Activated naive CD8-positive, alpha-beta T cell treated with anti-CD3 and anti-CD28 coated beads, Interleukin-2, amount 50 U/mL, for 24 hours (primary cell): ENCODE results near the gene MRPL51.
"Not testable (repeated sequence)": the region's sequence is repeated elsewhere in the genome, so short reads cannot be mapped to it uniquely, and the experiment has no call there.

ENCODE experiments used
- ATAC-seq: fragments of 150-1000 bp; cut with Tn5 transposase; one replicate; pipeline ENCODE4 v1.10.0; 2021
- DNase-seq: peaks from one replicate; pipeline ENCODE4 v3.0.0; 2021
- H3K27ac Mint-ChIP-seq: one replicate; pipeline ENCODE4 v1.8.0; 2021; ENCODE audit warnings: mild to moderate bottlenecking, mixed read lengths
- H3K27me3 Mint-ChIP-seq: one replicate; pipeline ENCODE4 v1.8.0; 2021; ENCODE audit warnings: mixed read lengths
- H3K36me3 Mint-ChIP-seq: one replicate; pipeline ENCODE4 v1.8.0; 2021; ENCODE audit warnings: low read depth, mixed read lengths
- H3K4me1 Mint-ChIP-seq: one replicate; pipeline ENCODE4 v1.8.0; 2021; ENCODE audit warnings: mixed read lengths
- H3K4me3 Mint-ChIP-seq: one replicate; pipeline ENCODE4 v1.8.0; 2021; ENCODE audit warnings: mild to moderate bottlenecking, moderate library complexity, mixed read lengths
- H3K9me3 Mint-ChIP-seq: one replicate; pipeline ENCODE4 v1.8.0; 2021; ENCODE audit warnings: mixed read lengths

The MRPL51 gene

DNA sequence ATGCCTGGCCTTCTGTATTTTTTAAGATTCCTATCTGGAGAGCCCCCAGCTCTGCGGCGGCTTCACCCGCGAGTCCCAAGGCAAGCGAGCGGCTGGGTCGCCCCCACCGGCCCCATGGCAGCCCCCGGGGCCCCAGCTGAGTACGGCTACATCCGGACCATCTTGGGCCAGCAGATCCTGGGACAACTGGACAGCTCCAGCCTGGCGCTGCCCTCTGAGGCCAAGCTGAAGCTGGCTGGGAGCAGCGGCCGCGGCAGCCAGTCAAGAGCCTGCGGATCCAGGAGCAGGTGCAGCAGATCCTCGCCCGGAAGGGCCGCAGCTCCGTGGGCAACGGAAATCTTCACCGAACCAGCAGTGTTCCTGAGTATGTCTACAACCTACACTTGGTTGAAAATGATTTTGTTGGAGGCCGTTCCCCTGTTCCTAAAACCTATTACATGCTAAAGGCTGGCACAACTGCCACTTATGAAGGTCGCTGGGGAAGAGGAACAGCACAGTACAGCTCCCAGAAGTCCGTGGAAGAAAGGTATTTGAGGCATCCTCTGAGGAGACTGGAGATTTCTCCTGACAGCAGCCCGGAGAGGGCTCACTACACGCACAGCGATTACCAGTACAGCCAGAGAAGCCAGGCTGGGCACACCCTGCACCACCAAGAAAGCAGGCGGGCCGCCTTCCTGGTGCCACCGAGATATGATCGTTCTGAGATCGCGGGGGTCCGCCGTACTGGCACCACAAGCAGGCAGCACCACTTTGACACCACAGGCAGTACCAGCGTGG is 15.3 kb downstream of the MRPL51 start:
- not testable (repeated sequence) for H3K4me1 Mint-ChIP-seq, DNase-seq, ATAC-seq, H3K27ac Mint-ChIP-seq, H3K4me3 Mint-ChIP-seq, H3K9me3 Mint-ChIP-seq, H3K36me3 Mint-ChIP-seq, H3K27me3 Mint-ChIP-seq

GRCh38 chr12:6476489-6476888 is 16.6 kb downstream of the MRPL51 start:
- Mint-ChIP-seq H3K9me3 (no peaks in the 10 kb centered on the region), H3K4me1 (peaks cover 7% of the 10 kb centered on the region), H3K27ac (no peak overlapping the region), H3K36me3 (no peaks in the 10 kb centered on the region), H3K4me3 (no peak overlapping the region), H3K27me3 (no peaks in the 10 kb centered on the region)
- ATAC-seq (no peak), DNase-seq (no peak)

DNA sequence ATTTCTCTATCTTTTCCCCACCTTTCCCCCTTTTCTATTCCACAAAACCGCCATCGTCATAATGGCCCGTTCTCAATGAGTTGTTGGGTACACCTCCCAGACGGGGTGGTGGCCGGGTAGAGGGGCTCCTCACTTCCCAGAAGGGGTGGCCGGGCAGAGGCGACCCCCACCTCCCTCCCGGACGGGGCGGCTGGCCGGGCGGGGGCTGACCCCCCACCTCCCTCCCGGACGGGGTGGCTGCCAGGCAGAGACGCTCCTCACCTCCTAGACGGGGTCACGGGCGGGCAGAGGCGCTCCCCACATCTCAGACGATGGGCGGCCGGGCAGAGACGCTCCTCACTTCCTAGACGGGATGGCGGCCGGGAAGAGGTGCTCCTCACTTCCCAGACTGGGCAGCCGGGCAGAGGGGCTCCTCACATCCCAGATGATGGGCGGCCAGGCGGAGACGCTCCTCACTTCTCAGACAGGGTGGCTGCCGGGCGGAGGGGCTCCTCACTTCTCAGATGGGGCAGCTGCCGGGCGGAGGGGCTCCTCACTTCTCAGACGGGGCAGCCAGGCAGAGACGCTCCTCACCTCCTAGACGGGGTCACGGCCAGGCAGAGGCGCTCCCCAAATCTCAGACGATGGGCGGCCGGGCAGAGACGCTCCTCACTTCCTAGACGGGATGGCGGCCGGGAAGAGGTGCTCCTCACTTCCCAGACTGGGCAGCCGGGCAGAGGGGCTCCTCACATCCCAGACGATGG is 17.7 kb downstream of the MRPL51 start:
- not testable (repeated sequence) for H3K27me3 Mint-ChIP-seq, DNase-seq, H3K4me3 Mint-ChIP-seq

DNA sequence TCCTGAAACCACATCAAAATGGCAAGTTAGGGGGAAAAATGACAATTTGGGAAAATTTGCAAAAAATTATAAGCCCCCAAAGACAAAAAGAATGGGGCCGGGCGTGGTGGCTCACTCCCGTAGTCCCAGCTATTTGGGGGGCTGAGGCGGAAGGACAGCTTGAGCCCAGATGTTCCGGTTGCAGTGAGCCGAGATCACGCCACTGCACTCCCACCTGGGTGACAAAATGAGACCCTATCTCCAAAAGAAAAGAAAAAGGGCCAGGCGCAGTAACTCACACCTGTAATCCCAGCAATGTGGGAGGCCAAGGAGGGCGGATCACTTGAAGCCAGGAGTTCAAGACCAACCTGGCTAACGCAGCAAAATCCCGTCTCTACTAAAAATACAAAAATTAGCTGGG is 20.6 kb downstream of the MRPL51 start:
- ATAC-seq, result no peak
- Mint-ChIP-seq H3K27ac (no peak overlapping the region), H3K36me3 (peaks cover 24% of the 10 kb centered on the region), H3K9me3 (no peaks in the 10 kb centered on the region), H3K4me1 (peaks cover 40% of the 10 kb centered on the region), H3K27me3 (no peaks in the 10 kb centered on the region), H3K4me3 (no peak overlapping the region)
- DNase-seq, result no peak

More for the DNA sequence above, 17.7 kb downstream of the MRPL51 start:
- ATAC-seq, H3K27ac Mint-ChIP-seq, H3K36me3 Mint-ChIP-seq, H3K9me3 Mint-ChIP-seq: not testable (repeated sequence)
- H3K4me1 Mint-ChIP-seq, result peaks cover 16% of the 10 kb centered on the region

GRCh38 chr12:6471989-6472360 is 21.1 kb downstream of the MRPL51 start:
- Mint-ChIP-seq H3K27me3 (no peaks in the 10 kb centered on the region), H3K9me3 (no peaks in the 10 kb centered on the region), H3K4me3 (peak overlapping the region; percentile 49), H3K4me1 (peaks cover 45% of the 10 kb centered on the region), H3K36me3 (peaks cover 29% of the 10 kb centered on the region), H3K27ac (peak overlapping the region; percentile 30)
- DNase-seq (no peak), ATAC-seq (no peak)

DNA sequence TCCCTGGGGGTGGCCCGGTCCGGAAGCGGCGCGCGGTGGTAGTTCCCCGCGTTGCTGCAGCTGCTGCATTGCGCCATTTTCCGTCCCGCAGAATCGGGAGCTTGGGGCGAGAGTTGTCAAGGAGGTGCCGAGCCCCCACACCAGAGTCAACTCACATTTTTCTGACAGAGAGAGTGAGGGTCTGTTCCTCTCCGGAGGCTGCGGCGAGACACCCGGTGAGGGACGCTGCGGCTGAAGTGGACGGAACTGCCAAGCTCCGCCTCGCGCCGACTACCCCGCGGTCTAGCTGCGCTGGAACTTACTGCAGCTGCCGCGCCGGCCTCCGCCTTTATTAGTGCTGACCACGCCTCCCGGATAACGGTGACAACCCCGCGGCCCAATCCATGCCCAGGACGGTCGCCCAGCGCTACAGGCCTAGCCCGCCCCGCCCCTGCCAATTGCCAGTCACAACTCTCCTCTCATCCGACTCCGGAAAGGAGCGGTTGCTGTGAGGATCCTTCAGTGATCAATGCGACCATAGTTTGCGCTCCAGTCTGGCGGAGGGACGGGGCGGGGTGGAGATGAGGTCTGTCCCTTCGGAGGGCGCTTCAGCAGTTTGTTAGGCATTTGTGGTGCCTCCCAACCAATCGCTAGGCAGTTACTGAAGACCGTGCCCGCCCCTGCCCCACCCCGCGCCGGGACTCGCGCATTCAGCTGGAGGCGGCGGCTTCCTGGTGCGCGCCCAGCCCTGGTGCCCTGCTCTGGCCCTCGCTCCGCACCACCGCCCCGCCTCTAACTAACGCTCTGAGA is 22.5 kb downstream of the MRPL51 start, which contains the start of gene VAMP1:
TSS of gene VAMP1 (minus strand) at position 303 of the 789 bp plus-strand sequence. CDS start at position 157, 146 bp downstream.
- Mint-ChIP-seq H3K4me3 (peak within 1 kb of the TSS; percentile 93), H3K27ac (peak within 1 kb of the TSS; percentile 90), H3K27me3 (no peaks in the 10 kb centered on the region), H3K36me3 (peaks cover 43% of the 10 kb centered on the region), H3K9me3 (no peaks in the 10 kb centered on the region), H3K4me1 (peaks cover 59% of the 10 kb centered on the region)
- DNase-seq (peak; percentile 98), ATAC-seq (peak; percentile 95)

- H3K27ac Mint-ChIP-seq, result peak overlapping the region; percentile 90
- peak overlapping the region; percentile 93 for H3K4me3 Mint-ChIP-seq
- peaks cover 65% of the 10 kb centered on the region for H3K4me1 Mint-ChIP-seq
- ATAC-seq, result no peak
- H3K36me3 Mint-ChIP-seq, result peaks cover 49% of the 10 kb centered on the region
- no peak for DNase-seq
- H3K9me3 Mint-ChIP-seq, result no peaks in the 10 kb centered on the region
- H3K27me3 Mint-ChIP-seq, result no peaks in the 10 kb centered on the region
These were observed 23.3 kb downstream of the MRPL51 start for GRCh38 chr12:6469609-6470374.

- ATAC-seq (no peak), DNase-seq (no peak)
- peaks cover 56% of the 10 kb centered on the region for H3K36me3 Mint-ChIP-seq
- H3K4me3 Mint-ChIP-seq, result peak overlapping the region; percentile 93
- H3K27ac Mint-ChIP-seq, result peak overlapping the region; percentile 90
- peaks cover 72% of the 10 kb centered on the region for H3K4me1 Mint-ChIP-seq
- H3K27me3 Mint-ChIP-seq, result no peaks in the 10 kb centered on the region
- H3K9me3 Mint-ChIP-seq, result no peaks in the 10 kb centered on the region
These were observed 24.0 kb downstream of the MRPL51 start for GRCh38 chr12:6469092-6469491.

DNA sequence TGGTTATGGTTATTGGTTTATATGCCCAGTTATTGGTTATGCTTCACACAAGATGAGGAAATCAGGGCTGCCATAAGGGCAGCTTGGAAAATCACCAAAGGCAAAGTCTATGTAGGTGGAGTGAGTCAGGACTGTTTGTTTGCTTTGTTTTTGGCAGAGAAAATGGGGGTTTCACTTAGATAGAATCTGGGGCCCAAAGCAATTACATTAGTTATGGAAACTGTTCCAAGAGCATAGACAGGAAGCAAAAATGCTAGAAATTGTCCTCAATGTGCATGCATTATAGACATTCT is 24.8 kb downstream of the MRPL51 start:
- peaks cover 80% of the 10 kb centered on the region for H3K4me1 Mint-ChIP-seq
- ATAC-seq (no peak), DNase-seq (no peak)
- H3K9me3 Mint-ChIP-seq, result no peaks in the 10 kb centered on the region
- H3K27me3 Mint-ChIP-seq, result no peaks in the 10 kb centered on the region
- peak overlapping the region; percentile 90 for H3K27ac Mint-ChIP-seq
- peak overlapping the region; percentile 93 for H3K4me3 Mint-ChIP-seq
- H3K36me3 Mint-ChIP-seq, result peaks cover 64% of the 10 kb centered on the region

DNA sequence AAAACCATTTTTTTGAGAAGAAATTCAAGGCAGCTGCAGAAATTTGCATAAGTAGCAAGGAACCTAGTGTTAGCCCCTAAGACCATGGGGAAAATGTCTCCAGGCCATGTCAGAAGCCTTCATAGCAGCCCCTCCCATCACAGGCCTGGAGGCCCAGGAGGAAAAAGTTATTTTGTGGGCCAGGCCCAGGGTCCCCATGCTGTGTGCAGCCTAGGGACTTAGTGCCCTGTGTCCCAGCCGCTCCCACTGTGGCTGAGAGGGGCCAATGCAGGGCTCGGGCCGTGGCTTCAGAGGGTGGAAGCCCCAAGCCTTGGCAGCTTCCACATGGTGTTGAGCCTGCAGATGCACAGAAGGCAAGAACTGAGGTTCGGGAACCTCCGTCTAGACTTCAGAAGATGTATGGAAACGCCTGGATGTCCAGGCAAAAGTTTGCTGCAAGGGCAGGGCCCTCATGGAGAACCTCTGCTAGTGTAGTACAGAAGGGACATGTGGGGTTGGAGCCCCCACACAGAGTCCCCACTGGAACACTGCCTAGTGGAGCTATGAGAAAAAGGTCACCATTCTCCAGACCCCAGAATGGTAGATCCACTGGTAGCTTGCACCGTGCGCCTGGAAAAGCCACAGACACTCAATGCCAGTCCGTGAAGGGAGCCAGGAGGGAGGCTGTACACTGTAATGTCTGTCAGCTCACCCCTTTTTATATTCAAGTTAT is 25.3 kb downstream of the MRPL51 start:
- H3K4me3 Mint-ChIP-seq, result peak overlapping the region; percentile 93
- not testable (repeated sequence) for DNase-seq, H3K9me3 Mint-ChIP-seq, ATAC-seq, H3K27me3 Mint-ChIP-seq
- peak overlapping the region; percentile 90 for H3K27ac Mint-ChIP-seq
- peaks cover 69% of the 10 kb centered on the region for H3K36me3 Mint-ChIP-seq
- H3K4me1 Mint-ChIP-seq, result peaks cover 85% of the 10 kb centered on the region

DNA sequence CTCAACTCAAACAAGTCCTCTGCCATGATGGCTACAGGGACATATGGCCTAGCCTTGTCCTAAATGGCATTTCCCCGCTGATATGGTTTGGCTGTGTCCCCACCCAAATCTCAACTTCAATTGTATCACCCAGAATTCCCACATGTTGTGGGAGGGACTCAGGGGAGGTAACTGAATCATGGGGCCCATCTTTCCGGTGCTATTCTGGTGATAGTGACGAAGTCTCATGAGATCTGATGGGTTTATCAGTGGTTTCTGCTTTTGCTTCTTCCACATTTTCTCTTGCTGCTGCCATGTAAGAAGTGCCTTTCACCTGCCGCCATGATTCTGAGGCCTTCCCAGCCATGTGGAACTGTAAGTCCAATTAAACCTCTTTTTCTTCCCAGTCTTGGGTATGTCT is 26.3 kb downstream of the MRPL51 start:
- H3K9me3 Mint-ChIP-seq, ATAC-seq, H3K27me3 Mint-ChIP-seq, DNase-seq: not testable (repeated sequence)
- H3K36me3 Mint-ChIP-seq, result peaks cover 79% of the 10 kb centered on the region
- H3K27ac Mint-ChIP-seq, result peak overlapping the region; percentile 90
- peaks cover 89% of the 10 kb centered on the region for H3K4me1 Mint-ChIP-seq
- peak overlapping the region; percentile 93 for H3K4me3 Mint-ChIP-seq

GRCh38 chr12:6466184-6466573 is 26.9 kb downstream of the MRPL51 start:
- H3K27me3 Mint-ChIP-seq, result no peaks in the 10 kb centered on the region
- H3K4me3 Mint-ChIP-seq, result peak overlapping the region; percentile 93
- peaks cover 90% of the 10 kb centered on the region for H3K4me1 Mint-ChIP-seq
- DNase-seq, result no peak
- no peaks in the 10 kb centered on the region for H3K9me3 Mint-ChIP-seq
- peak overlapping the region; percentile 90 for H3K27ac Mint-ChIP-seq
- H3K36me3 Mint-ChIP-seq, result peaks cover 83% of the 10 kb centered on the region
- no peak for ATAC-seq

- ATAC-seq (no peak), DNase-seq (peak; percentile 41)
- Mint-ChIP-seq H3K9me3 (no peaks in the 10 kb centered on the region), H3K27me3 (no peaks in the 10 kb centered on the region), H3K4me3 (peak overlapping the region; percentile 93), H3K36me3 (peaks cover 89% of the 10 kb centered on the region), H3K4me1 (peaks cover 91% of the 10 kb centered on the region), H3K27ac (peak overlapping the region; percentile 90)
These were observed 27.4 kb downstream of the MRPL51 start for GRCh38 chr12:6465467-6466183.
